ENCODE measurements around the gene DEPP1.

Gene DEPP1

GRCh38 chr10:44966816-44967509 lies 11.6 kb downstream of the DEPP1 start:
- peak; percentile 23 for DNase-seq (ENCODE audit: low spot score)

GRCh38 chr10:44966129-44966815 lies 12.3 kb downstream of the DEPP1 start:
- DNase-seq (ENCODE audit: low spot score), result no peak

GRCh38 chr10:44965651-44966097 lies 12.9 kb downstream of the DEPP1 start:
- DNase-seq (ENCODE audit: low spot score), result no peak

- DNase-seq (ENCODE audit: low spot score), result no peak
Observed at GRCh38 chr10:44965104-44965503, 13.5 kb downstream of the DEPP1 start.

- no peak for DNase-seq (ENCODE audit: low spot score)
Observed at GRCh38 chr10:44963772-44964633, 14.6 kb downstream of the DEPP1 start.

GRCh38 chr10:44962870-44963738 lies 15.5 kb downstream of the DEPP1 start:
- DNase-seq (ENCODE audit: low spot score), result no peak

- no peak for DNase-seq (ENCODE audit: low spot score)
Observed at GRCh38 chr10:44961931-44962750, 16.5 kb downstream of the DEPP1 start.

- no peak for DNase-seq (ENCODE audit: low spot score)
Observed at GRCh38 chr10:44961230-44961571, 17.4 kb downstream of the DEPP1 start.

- no peak for DNase-seq (ENCODE audit: low spot score)
Observed at GRCh38 chr10:44960482-44961229, 18.0 kb downstream of the DEPP1 start.

- peak; percentile 7 for DNase-seq (ENCODE audit: low spot score)
Observed at GRCh38 chr10:44960088-44960460, 18.5 kb downstream of the DEPP1 start.

GRCh38 chr10:44959247-44960087 lies 19.1 kb downstream of the DEPP1 start, which contains the start of gene RASSF4:
Gene RASSF4, plus strand, starts transcription at chr10:44959802. Its CDS starts 10,401 bp downstream, at chr10:44970203.
- DNase-seq (ENCODE audit: low spot score), result peak; percentile 92

- DNase-seq (ENCODE audit: low spot score), result no peak
Observed at GRCh38 chr10:44958898-44959246, 19.7 kb downstream of the DEPP1 start.

- DNase-seq (ENCODE audit: low spot score), result peak; percentile 88
Observed at GRCh38 chr10:44958196-44958897, 20.3 kb downstream of the DEPP1 start.

- DNase-seq (ENCODE audit: low spot score), result no peak
Observed at GRCh38 chr10:44956717-44957706, 21.6 kb downstream of the DEPP1 start.

- no peak for DNase-seq (ENCODE audit: low spot score)
Observed at GRCh38 chr10:44956226-44956625, 22.4 kb downstream of the DEPP1 start.

- no peak for DNase-seq (ENCODE audit: low spot score)
Observed at GRCh38 chr10:44955413-44956070, 23.1 kb downstream of the DEPP1 start.

GRCh38 chr10:44954962-44955361 lies 23.6 kb downstream of the DEPP1 start:
- DNase-seq (ENCODE audit: low spot score), result no peak

All from RKO (cell line).